ENCODE results near the gene SRRM2. TPM values are rescaled to one million over a fixed set of nuclear protein-coding genes. Genes with fewer than 3 reads are reported as not detected.

Gene SRRM2
- polyA plus RNA-seq, 4 donors, result 329 to 655 (median 496) TPM

GRCh38 chr16:2785101-2785991, 32.9 kb downstream of the SRRM2 start:
- FAIRE-seq, result no peak
- no peaks in the 10 kb centered on the region for H3K36me3 ChIP-seq (ENCODE audit: control insufficient read depth in 3 of 3, insufficient read depth in 2 of 3, low read depth in 1 of 3, low read length in 3 of 3)
- H3K4me3 ChIP-seq (ENCODE audit: low read depth in 1 of 3, low read length in 3 of 3), result peak overlapping the region in 1 of 3 donors; percentile 33
- H3K27ac ChIP-seq (ENCODE audit: low read depth in 1 of 3, low read length in 2 of 3), result no peak overlapping the region
- H3K9me3 ChIP-seq (ENCODE audit: control insufficient read depth in 2 of 2, insufficient read depth in 1 of 2, low read depth in 1 of 2, low read length in 1 of 2), result no peaks in the 10 kb centered on the region
- DNase-seq, result peak; percentile 21 to 22
- WGBS, 3 donors, result 10 to 13% (median 12%) methylated on average over 58 to 79 of the region's 79 CpGs
- H3K4me1 ChIP-seq (ENCODE audit: control insufficient read depth in 3 of 3, insufficient read depth in 2 of 3, low read depth in 1 of 3, low read length in 2 of 3), result peaks cover 0 to 9% (median 0%) of the 10 kb centered on the region in 3 donors
- H3K27me3 ChIP-seq (ENCODE audit: control insufficient read depth in 3 of 3, insufficient read depth in 3 of 3, low read length in 3 of 3), result peaks cover 2 to 42% (median 13%) of the 10 kb centered on the region in 3 donors

DNA sequence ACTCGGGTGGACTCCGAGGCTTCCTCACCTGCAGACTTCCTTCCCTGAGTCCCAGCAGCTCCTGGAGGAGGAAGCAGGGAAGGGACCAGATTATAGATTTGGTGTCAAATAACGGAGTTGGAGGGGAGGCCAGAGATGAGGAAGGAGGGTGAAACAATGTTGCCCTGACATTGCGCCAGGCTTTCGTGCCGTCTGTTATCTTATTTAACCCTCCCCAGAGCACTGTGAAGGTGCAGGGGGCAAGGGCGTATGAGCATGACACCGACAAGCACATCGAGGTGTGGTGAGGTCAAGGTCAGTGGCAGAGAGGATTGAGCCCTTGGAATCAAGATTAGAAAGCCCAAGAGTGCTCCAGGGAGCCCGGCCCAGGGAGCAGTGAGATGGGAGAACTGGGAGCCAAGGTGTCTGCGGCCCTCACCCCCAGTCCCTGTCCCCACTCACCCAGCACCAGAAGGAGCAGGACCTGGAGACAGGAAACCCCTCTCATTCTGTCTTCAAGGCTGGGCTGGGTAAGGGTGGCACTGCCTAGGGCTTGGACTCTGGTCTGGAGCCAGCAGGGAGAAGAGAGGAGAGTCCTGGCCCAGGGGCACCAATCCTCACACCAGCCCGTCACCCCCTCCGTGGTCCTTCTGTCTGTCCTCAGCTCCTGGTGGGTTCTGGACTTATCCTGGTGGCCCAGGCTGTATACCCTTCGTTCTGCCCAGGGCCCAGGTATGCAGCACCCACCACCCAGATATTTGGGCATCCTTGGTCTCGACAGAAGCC, 33.8 kb downstream of the SRRM2 start:
- WGBS, 3 donors, result 22 to 53% (median 38%) methylated on average over 15 of the region's 15 CpGs
- Histone ChIP-seq H3K4me1 (ENCODE audit: control insufficient read depth in 3 of 3, insufficient read depth in 2 of 3, low read depth in 1 of 3, low read length in 2 of 3) (peaks cover 0 to 9% (median 0%) of the 10 kb centered on the region in 3 donors), H3K27ac (ENCODE audit: low read depth in 1 of 3, low read length in 2 of 3) (no peak overlapping the region), H3K9me3 (ENCODE audit: control insufficient read depth in 2 of 2, insufficient read depth in 1 of 2, low read depth in 1 of 2, low read length in 1 of 2) (no peaks in the 10 kb centered on the region), H3K36me3 (ENCODE audit: control insufficient read depth in 3 of 3, insufficient read depth in 2 of 3, low read depth in 1 of 3, low read length in 3 of 3) (no peaks in the 10 kb centered on the region), H3K4me3 (ENCODE audit: low read depth in 1 of 3, low read length in 3 of 3) (no peak overlapping the region), H3K27me3 (ENCODE audit: control insufficient read depth in 3 of 3, insufficient read depth in 3 of 3, low read length in 3 of 3) (peaks cover 2 to 47% (median 18%) of the 10 kb centered on the region in 3 donors)
- FAIRE-seq (no peak), DNase-seq (no peak)

- FAIRE-seq (no peak), DNase-seq (no peak)
- Histone ChIP-seq H3K27me3 (ENCODE audit: control insufficient read depth in 3 of 3, insufficient read depth in 3 of 3, low read length in 3 of 3) (peaks cover 2 to 48% (median 18%) of the 10 kb centered on the region in 3 donors), H3K4me1 (ENCODE audit: control insufficient read depth in 3 of 3, insufficient read depth in 2 of 3, low read depth in 1 of 3, low read length in 2 of 3) (peaks cover 0 to 9% (median 0%) of the 10 kb centered on the region in 3 donors), H3K9me3 (ENCODE audit: control insufficient read depth in 2 of 2, insufficient read depth in 1 of 2, low read depth in 1 of 2, low read length in 1 of 2) (no peaks in the 10 kb centered on the region), H3K27ac (ENCODE audit: low read depth in 1 of 3, low read length in 2 of 3) (no peak overlapping the region), H3K36me3 (ENCODE audit: control insufficient read depth in 3 of 3, insufficient read depth in 2 of 3, low read depth in 1 of 3, low read length in 3 of 3) (no peaks in the 10 kb centered on the region), H3K4me3 (ENCODE audit: low read depth in 1 of 3, low read length in 3 of 3) (no peak overlapping the region)
- 21 to 51% (median 38%) methylated on average over 2 to 3 of the region's 3 CpGs for WGBS, 3 donors
Observed at GRCh38 chr16:2786826-2787151, 34.4 kb downstream of the SRRM2 start.

GRCh38 chr16:2787406-2787805, 35.0 kb downstream of the SRRM2 start, which contains the start of gene PRSS33:
Gene PRSS33 (minus strand): TSS chr16:2787560. CDS start chr16:2786547, 1,013 bp downstream.
- 18 to 29% (median 26%) methylated on average over 10 of the region's 10 CpGs for WGBS, 3 donors

GRCh38 chr16:2787961-2788360, 35.5 kb downstream of the SRRM2 start:
- H3K4me3 ChIP-seq (ENCODE audit: low read depth in 1 of 3, low read length in 3 of 3), result no peak overlapping the region
- FAIRE-seq (no peak), DNase-seq (no peak)
- peaks cover 0 to 9% (median 0%) of the 10 kb centered on the region in 3 donors for H3K4me1 ChIP-seq (ENCODE audit: control insufficient read depth in 3 of 3, insufficient read depth in 2 of 3, low read depth in 1 of 3, low read length in 2 of 3)
- H3K9me3 ChIP-seq (ENCODE audit: control insufficient read depth in 2 of 2, insufficient read depth in 1 of 2, low read depth in 1 of 2, low read length in 1 of 2), result no peaks in the 10 kb centered on the region
- peaks cover 2 to 43% (median 18%) of the 10 kb centered on the region in 3 donors for H3K27me3 ChIP-seq (ENCODE audit: control insufficient read depth in 3 of 3, insufficient read depth in 3 of 3, low read length in 3 of 3)
- WGBS, 3 donors, result 47 to 64% (median 47%) methylated on average over 7 of the region's 7 CpGs
- H3K27ac ChIP-seq (ENCODE audit: low read depth in 1 of 3, low read length in 2 of 3), result no peak overlapping the region
- H3K36me3 ChIP-seq (ENCODE audit: control insufficient read depth in 3 of 3, insufficient read depth in 2 of 3, low read depth in 1 of 3, low read length in 3 of 3), result no peaks in the 10 kb centered on the region

More at GRCh38 chr16:2787406-2787805, 35.0 kb downstream of the SRRM2 start, which contains the start of gene PRSS33:
- no peaks in the 10 kb centered on the region for H3K9me3 ChIP-seq (ENCODE audit: control insufficient read depth in 2 of 2, insufficient read depth in 1 of 2, low read depth in 1 of 2, low read length in 1 of 2)
- no peak for DNase-seq
- peaks cover 2 to 46% (median 18%) of the 10 kb centered on the region in 3 donors for H3K27me3 ChIP-seq (ENCODE audit: control insufficient read depth in 3 of 3, insufficient read depth in 3 of 3, low read length in 3 of 3)
- no peak within 1 kb of the TSS for H3K27ac ChIP-seq (ENCODE audit: low read depth in 1 of 3, low read length in 2 of 3)
- H3K4me1 ChIP-seq (ENCODE audit: control insufficient read depth in 3 of 3, insufficient read depth in 2 of 3, low read depth in 1 of 3, low read length in 2 of 3), result peaks cover 0 to 9% (median 0%) of the 10 kb centered on the region in 3 donors
- H3K4me3 ChIP-seq (ENCODE audit: low read depth in 1 of 3, low read length in 3 of 3), result no peak within 1 kb of the TSS
- no peak for FAIRE-seq
- no peaks in the 10 kb centered on the region for H3K36me3 ChIP-seq (ENCODE audit: control insufficient read depth in 3 of 3, insufficient read depth in 2 of 3, low read depth in 1 of 3, low read length in 3 of 3)

DNA sequence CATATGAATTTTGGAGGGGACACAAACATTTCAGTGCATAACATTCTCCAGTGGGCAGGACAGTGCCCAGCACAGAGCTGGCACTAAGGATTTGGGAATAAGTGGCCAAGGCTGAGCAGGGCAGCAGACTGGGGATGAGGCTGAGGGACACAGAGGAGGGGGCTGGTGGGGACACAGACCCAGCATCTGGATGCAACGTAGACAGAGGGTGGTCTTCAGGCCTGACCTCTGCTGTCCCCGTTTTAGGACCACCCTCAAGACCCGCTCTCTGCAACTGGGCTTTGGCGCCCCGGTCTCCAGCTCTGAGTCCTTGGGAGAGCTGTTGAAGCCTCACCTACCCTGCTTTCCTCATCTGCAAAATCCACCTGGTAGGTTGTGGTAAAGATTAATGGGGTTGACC, 38.2 kb downstream of the SRRM2 start:
- no peaks in the 10 kb centered on the region for H3K36me3 ChIP-seq (ENCODE audit: control insufficient read depth in 3 of 3, insufficient read depth in 2 of 3, low read depth in 1 of 3, low read length in 3 of 3)
- no peak overlapping the region for H3K27ac ChIP-seq (ENCODE audit: low read depth in 1 of 3, low read length in 2 of 3)
- DNase-seq (no peak), FAIRE-seq (no peak)
- H3K4me3 ChIP-seq (ENCODE audit: low read depth in 1 of 3, low read length in 3 of 3), result no peak overlapping the region
- H3K9me3 ChIP-seq (ENCODE audit: control insufficient read depth in 2 of 2, insufficient read depth in 1 of 2, low read depth in 1 of 2, low read length in 1 of 2), result no peaks in the 10 kb centered on the region
- H3K4me1 ChIP-seq (ENCODE audit: control insufficient read depth in 3 of 3, insufficient read depth in 2 of 3, low read depth in 1 of 3, low read length in 2 of 3), result peaks cover 0 to 20% (median 2%) of the 10 kb centered on the region in 3 donors
- H3K27me3 ChIP-seq (ENCODE audit: control insufficient read depth in 3 of 3, insufficient read depth in 3 of 3, low read length in 3 of 3), result peaks cover 0 to 26% (median 17%) of the 10 kb centered on the region in 3 donors
- WGBS, 3 donors, result 82 to 85% (median 84%) methylated on average over 5 of the region's 5 CpGs

- Histone ChIP-seq H3K27ac (ENCODE audit: low read depth in 1 of 3, low read length in 2 of 3) (no peak overlapping the region), H3K36me3 (ENCODE audit: control insufficient read depth in 3 of 3, insufficient read depth in 2 of 3, low read depth in 1 of 3, low read length in 3 of 3) (no peaks in the 10 kb centered on the region), H3K4me3 (ENCODE audit: low read depth in 1 of 3, low read length in 3 of 3) (no peak overlapping the region), H3K4me1 (ENCODE audit: control insufficient read depth in 3 of 3, insufficient read depth in 2 of 3, low read depth in 1 of 3, low read length in 2 of 3) (peaks cover 0 to 15% (median 2%) of the 10 kb centered on the region in 3 donors), H3K27me3 (ENCODE audit: control insufficient read depth in 3 of 3, insufficient read depth in 3 of 3, low read length in 3 of 3) (peaks cover 0 to 21% (median 12%) of the 10 kb centered on the region in 3 donors), H3K9me3 (ENCODE audit: control insufficient read depth in 2 of 2, insufficient read depth in 1 of 2, low read depth in 1 of 2, low read length in 1 of 2) (no peaks in the 10 kb centered on the region)
- FAIRE-seq, result no peak
- WGBS, 3 donors, result 75 to 82% (median 76%) methylated on average over 8 of the region's 8 CpGs
- DNase-seq, result no peak
Observed at GRCh38 chr16:2791174-2791573, 38.7 kb downstream of the SRRM2 start.

DNA sequence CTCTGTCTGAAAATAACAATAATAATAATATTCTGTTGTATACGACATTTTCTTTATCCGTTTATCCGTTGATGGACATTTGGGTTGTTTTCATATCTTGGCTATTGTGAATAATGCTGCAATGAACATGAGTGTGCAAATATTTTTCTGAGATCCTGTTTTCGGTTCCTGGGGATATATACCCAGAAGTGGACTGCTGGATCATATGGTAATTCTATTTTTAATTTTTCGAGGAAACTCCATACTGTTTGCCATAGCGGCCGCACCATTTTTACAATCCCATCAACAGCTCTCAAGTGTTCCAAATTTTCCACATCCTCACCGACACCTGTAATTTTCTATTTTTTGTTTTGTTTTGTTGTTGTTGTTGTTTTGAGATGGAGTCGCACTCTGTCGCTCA, 40.5 kb downstream of the SRRM2 start:
- Histone ChIP-seq H3K9me3 (ENCODE audit: control insufficient read depth in 2 of 2, insufficient read depth in 1 of 2, low read depth in 1 of 2, low read length in 1 of 2) (no peaks in the 10 kb centered on the region), H3K4me1 (ENCODE audit: control insufficient read depth in 3 of 3, insufficient read depth in 2 of 3, low read depth in 1 of 3, low read length in 2 of 3) (peaks cover 0 to 13% (median 2%) of the 10 kb centered on the region in 3 donors), H3K27me3 (ENCODE audit: control insufficient read depth in 3 of 3, insufficient read depth in 3 of 3, low read length in 3 of 3) (peaks cover 0 to 9% (median 7%) of the 10 kb centered on the region in 3 donors), H3K36me3 (ENCODE audit: control insufficient read depth in 3 of 3, insufficient read depth in 2 of 3, low read depth in 1 of 3, low read length in 3 of 3) (no peaks in the 10 kb centered on the region), H3K4me3 (ENCODE audit: low read depth in 1 of 3, low read length in 3 of 3) (no peak overlapping the region), H3K27ac (ENCODE audit: low read depth in 1 of 3, low read length in 2 of 3) (no peak overlapping the region)
- DNase-seq (no peak), FAIRE-seq (no peak)
- WGBS, 3 donors, result 90 to 94% (median 94%) methylated on average over 10 of the region's 10 CpGs
